K562 (cell line): Measurements from ENCODE around the gene NMRAL1. TPM values are rescaled to one million over a fixed set of nuclear protein-coding genes. Genes with fewer than 3 reads are reported as not detected.

Source experiments
- ARID3B ChIP-seq: fragments of 250-450 bp; sonication (Bioruptor Pico); IDR thresholded peaks from 2 replicates; pipeline ENCODE4 v1.4.0; 2020; ENCODE audit warnings: borderline replicate concordance
- ARNT ChIP-seq, 2 experiments: fragments of 450-650 bp; IDR thresholded peaks; 2 replicates each; pipeline ENCODE4 v1.6.1; 2016; ENCODE audit warnings: mild to moderate bottlenecking in 1 of 2
- CBX5 ChIP-seq: IDR thresholded peaks from 2 replicates; pipeline ENCODE4 v1.6.1; 2014; ENCODE audit warnings: low read depth, borderline replicate concordance
- COPS2 ChIP-seq: fragments of 450-650 bp; conservative IDR thresholded peaks from 2 replicates; pipeline ENCODE4 v1.6.1; 2016; ENCODE audit warnings: mild to moderate bottlenecking, moderate library complexity
- FOXP4 ChIP-seq: sonication (generic); formaldehyde crosslinking; IDR thresholded peaks from 2 replicates; pipeline ENCODE4 v1.8.0; 2022; ENCODE audit warnings: mild to moderate bottlenecking, missing genetic modification reagents, borderline replicate concordance
- GABPB2 ChIP-seq: fragments of 250-450 bp; sonication (Bioruptor Pico); conservative IDR thresholded peaks from 2 replicates; pipeline ENCODE4 v1.5.1; 2021; ENCODE audit warnings: mild to moderate bottlenecking
- HNRNPLL ChIP-seq: fragments of 200-400 bp; formaldehyde crosslinking; IDR thresholded peaks from 2 replicates; pipeline ENCODE4 v1.6.1; 2017; ENCODE audit warnings: low read length, low read depth, mild to moderate bottlenecking; ENCODE audit not compliant: poor library complexity, severe bottlenecking
- MTF1 ChIP-seq: fragments of 250-450 bp; sonication (Bioruptor Pico); IDR thresholded peaks from 2 replicates; pipeline ENCODE4 v1.9.0; 2021; ENCODE audit warnings: moderate library complexity, mild to moderate bottlenecking, inconsistent platforms, borderline replicate concordance
- NFE2 ChIP-seq: IDR thresholded peaks from 2 replicates; pipeline ENCODE4 v1.6.1; 2014; ENCODE audit warnings: antibody characterized with exemption, low read depth
- OTX1 ChIP-seq: fragments of 450-650 bp; formaldehyde crosslinking; IDR thresholded peaks from 2 replicates; pipeline ENCODE4 v1.4.0; 2022; ENCODE audit warnings: mild to moderate bottlenecking
- RUNX1 ChIP-seq: sonication (generic); IDR thresholded peaks from 2 replicates; pipeline ENCODE4 v1.6.1; 2016; ENCODE audit warnings: antibody characterized with exemption, low read depth
- SMARCE1 ChIP-seq: fragments of 450-650 bp; IDR thresholded peaks from 2 replicates; pipeline ENCODE4 v1.7.1; 2016; ENCODE audit warnings: mild to moderate bottlenecking
- TGIF2 ChIP-seq: sonication (generic); formaldehyde crosslinking; IDR thresholded peaks from 2 replicates; pipeline ENCODE4 v1.8.1; 2022; ENCODE audit warnings: mild to moderate bottlenecking, missing genetic modification reagents, moderate library complexity
- ZBTB1 ChIP-seq: sonication (generic); formaldehyde crosslinking; IDR thresholded peaks from 2 replicates; pipeline ENCODE4 v1.8.1; 2023; ENCODE audit warnings: missing genetic modification reagents, low read depth, mild to moderate bottlenecking, borderline replicate concordance
- ZNF146 ChIP-seq: IDR thresholded peaks from one replicate; pipeline ENCODE4 v1.6.1; 2018; ENCODE audit warnings: missing compliant biosample characterization; ENCODE audit not compliant: unreplicated experiment
- ZNF347 ChIP-seq: fragments of 450-650 bp; formaldehyde crosslinking; IDR thresholded peaks from 2 replicates; pipeline ENCODE4 v1.4.0; 2020; ENCODE audit warnings: low read depth, mild to moderate bottlenecking, moderate library complexity
- ZNF431 ChIP-seq: sonication (generic); formaldehyde crosslinking; IDR thresholded peaks from 2 replicates; pipeline ENCODE4 v1.8.0; 2022; ENCODE audit warnings: mild to moderate bottlenecking, missing genetic modification reagents
- ZNF766 ChIP-seq: fragments of 200-800 bp; sonication (Bioruptor generic); conservative IDR thresholded peaks from 2 replicates; pipeline ENCODE4 v1.6.1; 2016; ENCODE audit warnings: missing genetic modification characterization, missing compliant biosample characterization
- polyA plus RNA-seq, 8 experiments: library from polyadenylated mRNA; depleted of rRNA in 4 of 8; stranded (reverse) in 5 of 8; unstranded in 3 of 8; fragments of >200 nt; fragmentation: Nextera tagmentation in 2 of 8; fragmentation: Illumina TruSeq in 1 of 8; extraction: Ambion mirVana in 2 of 8; extraction: Trizol in 1 of 8; gene quantifications; 2 replicates each; pipeline versions ENCODE4 v1.2.1 to v1.2.3, GENCODE V29; 2011 to 2014; ENCODE audit warnings: inconsistent platforms in 1 of 8, missing spikeins in 1 of 8
- total RNA-seq, 7 experiments: library from RNA; depleted of rRNA in 6 of 7; stranded (reverse); fragments of >200 nt in 6 of 7; fragmentation: Illumina TruSeq in 2 of 7; extraction: Trizol in 2 of 7; gene quantifications; 2 replicates each; pipeline versions ENCODE4 v1.2.1 to v1.2.3, GENCODE V29; 2011 to 2021; ENCODE audit warnings: low replicate concordance in 1 of 7
- TF ChIP-seq, protein P1 (sequence below): fragments of 250-450 bp; sonication (Bioruptor Pico); IDR thresholded peaks from 2 replicates; pipeline ENCODE4 v1.4.0; 2020; ENCODE audit warnings: mild to moderate bottlenecking, moderate library complexity, borderline replicate concordance
- TF ChIP-seq, protein P2 (sequence below): fragments of 250-450 bp; sonication (Bioruptor Pico); IDR thresholded peaks from 2 replicates; pipeline ENCODE4 v1.5.0; 2022; ENCODE audit warnings: mild to moderate bottlenecking

NMRAL1 gene
- total and polyA plus RNA-seq, 9 of the 15 experiments (the other 6 are each of a cell fraction or from before 2014, with no cell fraction given), result 6.3 to 116 (median 63.2) TPM

- TF ChIP-seq ARID3B (no peak), GABPB2 (CRISPR knock-in tag) (no peak), ZBTB1 (CRISPR knock-in tag) (no peak), SMARCE1 (no peak), NFE2 (peak; percentile 53), TGIF2 (no peak), CBX5 (no peak), FOXP4 (CRISPR knock-in tag) (0 out of 2 replicates have a peak, but pooled peaks have one; percentile 62), ZNF347 (CRISPR knock-in tag) (no peak), COPS2 (no peak), ARNT (IDR thresholded peaks at IDR 0.05) (no peak; a peak in 1 of 4 replicates), OTX1 (CRISPR knock-in tag) (0 out of 2 replicates have a peak, but pooled peaks have one; percentile 10), RUNX1 (no peak), MTF1 (CRISPR knock-in tag) (no peak), ZNF766 (CRISPR knock-in tag) (no peak; the same call in 1 of the 2 replicates), ZNF431 (no peak), ZNF146 (CRISPR knock-in tag) (no peak), HNRNPLL (peak; percentile 91)
- TF ChIP-seq, protein P1, sequence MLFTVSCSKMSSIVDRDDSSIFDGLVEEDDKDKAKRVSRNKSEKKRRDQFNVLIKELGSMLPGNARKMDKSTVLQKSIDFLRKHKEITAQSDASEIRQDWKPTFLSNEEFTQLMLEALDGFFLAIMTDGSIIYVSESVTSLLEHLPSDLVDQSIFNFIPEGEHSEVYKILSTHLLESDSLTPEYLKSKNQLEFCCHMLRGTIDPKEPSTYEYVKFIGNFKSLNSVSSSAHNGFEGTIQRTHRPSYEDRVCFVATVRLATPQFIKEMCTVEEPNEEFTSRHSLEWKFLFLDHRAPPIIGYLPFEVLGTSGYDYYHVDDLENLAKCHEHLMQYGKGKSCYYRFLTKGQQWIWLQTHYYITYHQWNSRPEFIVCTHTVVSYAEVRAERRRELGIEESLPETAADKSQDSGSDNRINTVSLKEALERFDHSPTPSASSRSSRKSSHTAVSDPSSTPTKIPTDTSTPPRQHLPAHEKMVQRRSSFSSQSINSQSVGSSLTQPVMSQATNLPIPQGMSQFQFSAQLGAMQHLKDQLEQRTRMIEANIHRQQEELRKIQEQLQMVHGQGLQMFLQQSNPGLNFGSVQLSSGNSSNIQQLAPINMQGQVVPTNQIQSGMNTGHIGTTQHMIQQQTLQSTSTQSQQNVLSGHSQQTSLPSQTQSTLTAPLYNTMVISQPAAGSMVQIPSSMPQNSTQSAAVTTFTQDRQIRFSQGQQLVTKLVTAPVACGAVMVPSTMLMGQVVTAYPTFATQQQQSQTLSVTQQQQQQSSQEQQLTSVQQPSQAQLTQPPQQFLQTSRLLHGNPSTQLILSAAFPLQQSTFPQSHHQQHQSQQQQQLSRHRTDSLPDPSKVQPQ (CRISPR knock-in tag), result no peak
- TF ChIP-seq, protein P2, sequence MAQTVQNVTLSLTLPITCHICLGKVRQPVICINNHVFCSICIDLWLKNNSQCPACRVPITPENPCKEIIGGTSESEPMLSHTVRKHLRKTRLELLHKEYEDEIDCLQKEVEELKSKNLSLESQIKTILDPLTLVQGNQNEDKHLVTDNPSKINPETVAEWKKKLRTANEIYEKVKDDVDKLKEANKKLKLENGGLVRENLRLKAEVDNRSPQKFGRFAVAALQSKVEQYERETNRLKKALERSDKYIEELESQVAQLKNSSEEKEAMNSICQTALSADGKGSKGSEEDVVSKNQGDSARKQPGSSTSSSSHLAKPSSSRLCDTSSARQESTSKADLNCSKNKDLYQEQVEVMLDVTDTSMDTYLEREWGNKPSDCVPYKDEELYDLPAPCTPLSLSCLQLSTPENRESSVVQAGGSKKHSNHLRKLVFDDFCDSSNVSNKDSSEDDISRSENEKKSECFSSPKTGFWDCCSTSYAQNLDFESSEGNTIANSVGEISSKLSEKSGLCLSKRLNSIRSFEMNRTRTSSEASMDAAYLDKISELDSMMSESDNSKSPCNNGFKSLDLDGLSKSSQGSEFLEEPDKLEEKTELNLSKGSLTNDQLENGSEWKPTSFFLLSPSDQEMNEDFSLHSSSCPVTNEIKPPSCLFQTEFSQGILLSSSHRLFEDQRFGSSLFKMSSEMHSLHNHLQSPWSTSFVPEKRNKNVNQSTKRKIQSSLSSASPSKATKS (CRISPR knock-in tag), result no peak
Observed at GRCh38 chr16:4425378-4426020, 48.9 kb downstream of the NMRAL1 start, which contains the start of gene DNAJA3 (continued).
